ENCODE results near the gene MAGEB16. TPM values are rescaled to one million over a fixed set of nuclear protein-coding genes. Genes with fewer than 3 reads are reported as not detected.

Gene MAGEB16
- polyA plus RNA-seq, 1 experiment = not detected

DNA sequence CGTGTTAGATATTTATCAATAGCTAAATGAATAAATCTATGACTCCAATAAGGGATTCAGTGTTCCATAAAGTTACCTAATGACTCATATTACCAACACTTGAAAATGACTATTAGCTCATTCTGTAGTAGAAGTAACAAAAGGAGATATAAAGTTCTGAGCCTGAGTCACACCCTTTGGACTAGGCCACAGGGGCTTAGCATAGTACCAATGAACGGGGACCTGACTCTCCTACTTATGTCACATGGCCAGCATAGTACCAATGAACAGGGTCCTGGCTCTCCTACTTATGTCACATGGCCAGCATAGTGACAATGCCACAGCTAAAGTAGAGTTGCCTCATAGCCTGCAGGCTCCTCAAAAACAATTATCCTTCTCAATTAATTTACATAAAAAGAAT is 43.7 kb downstream of the MAGEB16 start:
- DNase-seq (ENCODE audit: low read depth) = no peak
- Histone ChIP-seq H3K4me3 (ENCODE audit: low read depth, low read length) (no peak overlapping the region), H3K36me3 (ENCODE audit: control insufficient read depth, insufficient read depth, low read length) (no peaks in the 10 kb centered on the region), H3K27me3 (ENCODE audit: control insufficient read depth, insufficient read depth, low read length) (no peaks in the 10 kb centered on the region)
- TF ChIP-seq, protein P1, sequence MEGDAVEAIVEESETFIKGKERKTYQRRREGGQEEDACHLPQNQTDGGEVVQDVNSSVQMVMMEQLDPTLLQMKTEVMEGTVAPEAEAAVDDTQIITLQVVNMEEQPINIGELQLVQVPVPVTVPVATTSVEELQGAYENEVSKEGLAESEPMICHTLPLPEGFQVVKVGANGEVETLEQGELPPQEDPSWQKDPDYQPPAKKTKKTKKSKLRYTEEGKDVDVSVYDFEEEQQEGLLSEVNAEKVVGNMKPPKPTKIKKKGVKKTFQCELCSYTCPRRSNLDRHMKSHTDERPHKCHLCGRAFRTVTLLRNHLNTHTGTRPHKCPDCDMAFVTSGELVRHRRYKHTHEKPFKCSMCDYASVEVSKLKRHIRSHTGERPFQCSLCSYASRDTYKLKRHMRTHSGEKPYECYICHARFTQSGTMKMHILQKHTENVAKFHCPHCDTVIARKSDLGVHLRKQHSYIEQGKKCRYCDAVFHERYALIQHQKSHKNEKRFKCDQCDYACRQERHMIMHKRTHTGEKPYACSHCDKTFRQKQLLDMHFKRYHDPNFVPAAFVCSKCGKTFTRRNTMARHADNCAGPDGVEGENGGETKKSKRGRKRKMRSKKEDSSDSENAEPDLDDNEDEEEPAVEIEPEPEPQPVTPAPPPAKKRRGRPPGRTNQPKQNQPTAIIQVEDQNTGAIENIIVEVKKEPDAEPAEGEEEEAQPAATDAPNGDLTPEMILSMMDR (IDR thresholded peaks at IDR 0.05; ENCODE audit: insufficient read depth, low read depth, low read length) = no peak
- POLR2A ChIA-PET = no interaction called here
- CTCF ChIA-PET = no interaction called here

DNA sequence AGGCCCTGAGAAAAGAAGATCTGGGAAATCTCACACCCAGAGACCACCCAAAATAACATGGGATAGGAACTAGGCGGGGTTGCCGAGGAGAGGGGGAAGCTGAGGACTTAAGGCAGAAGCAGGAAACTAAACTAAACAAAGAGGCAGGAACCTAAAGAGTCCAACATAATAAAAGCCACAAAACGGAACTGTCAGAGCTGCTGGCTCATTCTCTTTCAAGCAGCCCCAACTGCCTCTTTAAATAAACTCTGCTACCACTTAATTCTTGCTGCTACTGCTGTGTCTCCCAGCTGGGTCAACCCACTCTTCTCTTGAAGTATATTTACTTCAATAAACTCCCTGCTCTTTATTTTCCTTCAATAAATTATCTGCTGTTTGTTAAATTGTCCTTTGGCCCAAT is 44.5 kb downstream of the MAGEB16 start:
- CTCF ChIA-PET = no interaction called here

DNA sequence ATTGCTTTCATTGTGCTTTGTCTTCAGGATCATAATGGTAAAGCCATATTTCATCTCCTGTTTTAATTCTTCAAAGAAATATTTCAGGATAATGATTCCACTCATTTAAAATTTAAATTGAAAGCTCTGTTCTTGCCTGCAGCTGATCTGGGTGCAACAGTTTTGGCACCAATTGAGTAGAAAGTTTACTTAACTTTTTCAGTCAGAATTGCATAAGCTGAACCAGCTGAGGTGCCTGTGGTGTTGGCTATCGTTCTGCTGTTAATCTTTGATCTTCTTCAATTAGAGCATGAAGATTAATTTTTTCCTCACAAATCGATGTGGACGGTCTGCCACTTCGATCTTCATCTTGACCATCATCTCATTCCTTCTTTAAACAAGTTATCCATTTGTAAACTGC is 49.6 kb downstream of the MAGEB16 start:
- no peak for DNase-seq (ENCODE audit: low read depth)
- TF ChIP-seq, protein P1 (IDR thresholded peaks at IDR 0.05; ENCODE audit: insufficient read depth, low read depth, low read length) = no peak
- Histone ChIP-seq H3K4me3 (ENCODE audit: low read depth, low read length) (no peak overlapping the region), H3K27me3 (ENCODE audit: control insufficient read depth, insufficient read depth, low read length) (no peaks in the 10 kb centered on the region), H3K36me3 (ENCODE audit: control insufficient read depth, insufficient read depth, low read length) (no peaks in the 10 kb centered on the region)
- CTCF ChIA-PET = no interaction called here
- POLR2A ChIA-PET = no interaction called here

More for the DNA sequence above, 44.5 kb downstream of the MAGEB16 start:
- TF ChIP-seq, protein P1 (IDR thresholded peaks at IDR 0.05; ENCODE audit: insufficient read depth, low read depth, low read length) = no peak
- no peaks in the 10 kb centered on the region for H3K36me3 ChIP-seq (ENCODE audit: control insufficient read depth, insufficient read depth, low read length)
- H3K4me3 ChIP-seq (ENCODE audit: low read depth, low read length) = no peak overlapping the region
- no peaks in the 10 kb centered on the region for H3K27me3 ChIP-seq (ENCODE audit: control insufficient read depth, insufficient read depth, low read length)
- DNase-seq (ENCODE audit: low read depth) = no peak
- POLR2A ChIA-PET = no interaction called here

Other genes starting within 250 kb of the MAGEB16 start
- gene CFAP47, start 121.4 kb downstream of the MAGEB16 start, polyA plus RNA-seq (2011; rRNA removed) = not detected in 2 replicates